NCI-H1694 treated with DMSO at 0.1 percent for 48 hours (cell line): ENCODE measurements around the gene RGS6.

Source experiments
- DNase-seq: peaks from one replicate; lab custom pipeline; 2025; lab: John Stamatoyannopoulos, UW

Gene RGS6

DNA sequence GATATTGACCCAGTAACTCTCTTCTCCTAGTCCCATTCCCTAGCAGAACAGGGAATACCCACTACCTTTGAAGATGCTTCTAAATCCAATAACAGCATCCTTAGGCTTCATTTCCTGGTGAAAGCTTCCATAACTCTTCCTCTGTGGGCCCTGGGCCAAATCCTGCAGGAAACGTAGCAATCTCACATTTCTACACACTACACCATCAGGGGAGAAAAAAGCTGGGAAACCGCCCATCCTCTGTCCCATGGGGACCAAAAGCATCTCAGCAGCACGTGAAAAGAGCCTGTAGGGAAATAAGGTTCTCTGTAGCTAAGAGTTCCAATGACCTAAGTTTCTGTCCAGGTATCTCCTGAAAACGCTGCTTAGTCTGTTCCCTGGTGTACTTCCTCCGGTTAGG lies 621.4 kb downstream of the RGS6 start:
- DNase-seq = no peak

DNA sequence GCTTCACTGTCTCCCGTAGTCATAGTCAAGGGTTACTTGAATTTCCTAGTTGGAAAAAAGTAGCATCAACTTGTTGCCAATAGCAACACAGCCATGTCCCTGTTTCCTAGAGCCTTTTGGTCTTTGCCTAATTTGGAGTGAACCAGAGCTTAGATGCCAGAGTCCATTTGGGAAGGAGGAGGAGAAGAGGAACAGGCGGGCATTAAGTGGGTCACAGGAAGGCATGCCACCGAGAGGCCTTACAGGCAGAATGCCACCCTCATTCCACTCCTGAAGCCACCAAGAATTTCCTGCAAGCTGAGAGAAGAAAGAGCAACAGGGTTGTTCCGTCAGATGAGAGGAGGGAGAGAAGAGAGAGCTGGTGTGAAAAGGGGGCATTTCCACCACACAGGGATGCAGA lies 622.2 kb downstream of the RGS6 start:
- DNase-seq = no peak

DNA sequence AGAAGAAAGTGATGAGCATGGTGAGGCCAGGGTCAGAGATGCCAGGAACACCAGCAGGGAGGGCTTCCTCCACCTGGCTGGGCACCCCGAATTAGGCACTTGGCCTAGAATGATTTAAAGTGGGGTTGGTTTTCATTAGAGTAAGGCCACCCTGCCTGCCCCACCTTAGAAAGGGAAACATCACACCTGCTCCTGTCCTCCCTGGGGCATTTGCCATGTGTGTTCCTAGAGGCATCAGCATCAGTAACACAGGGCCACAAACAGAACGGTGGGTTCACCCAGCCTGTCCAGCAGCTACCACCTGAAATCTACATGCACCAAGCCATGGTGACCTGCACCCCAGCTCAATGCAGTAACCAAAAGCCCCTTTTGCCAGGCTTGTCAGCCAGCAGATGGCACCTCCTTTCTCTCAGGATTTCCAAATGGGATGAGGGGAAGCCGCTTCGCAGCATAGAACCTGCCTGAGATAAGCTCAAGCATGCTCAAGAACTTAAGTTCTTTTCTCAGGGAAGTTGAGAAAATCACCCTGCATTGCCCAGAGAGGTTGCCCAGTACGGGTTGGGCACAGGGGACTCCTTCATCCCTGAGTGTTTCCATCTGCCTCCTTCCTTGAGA lies 622.9 kb downstream of the RGS6 start:
- DNase-seq = peak; percentile 33

DNA sequence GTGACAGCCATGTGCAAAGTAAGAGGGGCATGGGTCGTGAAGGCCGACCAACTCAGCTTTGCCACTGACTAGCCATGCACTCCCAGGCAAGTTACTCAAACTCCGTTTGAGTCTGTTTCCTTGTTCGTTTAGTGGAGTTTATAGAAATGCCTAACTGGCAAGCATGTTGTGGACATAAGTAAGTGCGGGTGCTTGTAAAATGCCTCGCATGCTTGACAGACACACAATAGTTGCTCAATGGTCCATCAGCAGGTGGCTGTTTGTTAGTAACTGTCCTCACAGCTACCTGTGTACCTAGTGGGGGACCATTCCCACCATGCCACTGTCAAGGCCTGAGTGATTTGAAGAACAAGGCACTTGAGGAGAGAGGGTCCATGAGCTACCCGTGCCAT lies 623.4 kb downstream of the RGS6 start:
- DNase-seq = no peak

DNA sequence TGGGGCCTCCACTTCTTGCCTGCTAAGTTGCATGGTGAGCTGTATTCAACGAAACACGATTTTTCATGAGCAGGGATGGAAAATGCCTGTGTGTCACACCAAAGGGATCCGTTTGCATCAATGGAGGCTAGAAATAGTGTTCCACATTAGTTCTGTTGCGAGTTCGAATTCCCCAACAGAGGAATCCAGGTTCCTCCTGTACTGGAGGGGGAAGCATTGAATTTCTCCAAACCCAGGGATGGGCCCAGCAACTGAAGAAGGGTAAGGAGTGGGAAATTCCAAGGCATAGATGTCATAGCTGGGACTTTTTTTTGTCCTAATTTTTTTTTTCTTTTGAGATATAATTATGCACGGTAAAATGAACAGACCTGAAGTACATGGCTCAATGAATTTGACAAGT lies 625.4 kb downstream of the RGS6 start:
- DNase-seq = no peak

DNA sequence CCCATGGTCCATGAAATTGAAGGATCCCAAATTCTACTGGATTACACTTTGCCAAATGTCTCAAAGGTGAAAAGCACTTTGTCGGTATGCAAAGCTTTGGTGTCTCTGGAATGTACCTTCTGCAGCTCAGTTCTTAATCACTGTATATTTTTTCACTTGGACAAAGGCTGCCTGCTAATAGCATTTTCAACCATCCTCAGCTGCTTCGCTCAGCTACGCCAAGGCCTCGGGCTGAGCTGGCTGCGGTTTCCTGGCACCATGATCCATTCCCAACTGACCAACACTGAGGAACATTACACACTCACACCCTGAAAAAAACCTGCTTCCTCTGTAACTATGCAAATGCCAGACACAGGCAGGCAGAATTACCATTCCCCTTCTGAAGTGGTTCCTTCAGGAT lies 626.5 kb downstream of the RGS6 start:
- DNase-seq = no peak

DNA sequence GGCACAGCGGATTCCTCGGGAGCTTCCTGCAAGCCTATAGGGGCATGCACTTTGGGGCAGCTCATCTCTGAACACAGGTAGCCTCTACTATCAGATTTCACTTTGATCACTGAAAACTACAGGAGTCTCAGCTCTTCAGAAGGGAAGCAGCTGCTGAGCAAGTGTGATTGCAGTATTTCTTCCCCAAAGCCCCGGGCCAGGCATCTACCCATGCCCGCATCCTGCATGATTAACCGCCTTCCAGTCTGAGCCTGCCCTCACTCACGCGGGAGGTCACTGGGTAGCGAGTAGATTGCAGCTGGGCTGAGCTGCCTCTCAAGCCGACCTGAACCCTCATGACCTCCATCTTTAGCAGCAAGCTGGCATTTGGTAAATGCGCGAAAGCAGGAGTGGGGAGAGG lies 627.0 kb downstream of the RGS6 start:
- DNase-seq = peak; percentile 29

DNA sequence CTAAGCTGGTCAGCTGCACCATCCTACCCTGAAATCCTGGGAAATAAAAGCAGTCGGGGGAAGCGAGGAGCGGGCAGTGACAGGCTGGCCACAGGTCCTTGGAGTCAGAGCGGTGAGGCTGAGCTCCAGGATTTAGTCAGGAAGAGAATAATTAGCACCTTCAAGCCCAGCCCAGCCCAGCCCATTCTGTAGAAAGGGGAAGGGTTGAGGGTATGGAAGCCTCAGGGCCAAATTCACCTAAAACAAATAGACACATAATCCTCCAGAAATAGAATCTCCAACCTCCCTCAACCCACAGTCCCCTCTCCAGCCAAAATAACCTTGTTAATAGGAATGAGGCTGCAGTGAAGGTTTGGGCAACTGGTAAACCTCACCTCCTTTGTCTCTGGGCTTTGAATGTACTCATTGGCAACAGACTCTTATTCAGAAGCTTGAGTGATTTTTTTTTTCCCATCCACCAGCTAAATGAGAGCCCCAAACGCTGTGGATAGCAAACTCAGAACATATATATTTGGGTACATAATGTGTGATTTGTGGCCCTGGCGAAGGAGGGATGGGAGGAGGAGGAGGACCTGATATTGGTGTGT lies 627.5 kb downstream of the RGS6 start:
- no peak for DNase-seq

DNA sequence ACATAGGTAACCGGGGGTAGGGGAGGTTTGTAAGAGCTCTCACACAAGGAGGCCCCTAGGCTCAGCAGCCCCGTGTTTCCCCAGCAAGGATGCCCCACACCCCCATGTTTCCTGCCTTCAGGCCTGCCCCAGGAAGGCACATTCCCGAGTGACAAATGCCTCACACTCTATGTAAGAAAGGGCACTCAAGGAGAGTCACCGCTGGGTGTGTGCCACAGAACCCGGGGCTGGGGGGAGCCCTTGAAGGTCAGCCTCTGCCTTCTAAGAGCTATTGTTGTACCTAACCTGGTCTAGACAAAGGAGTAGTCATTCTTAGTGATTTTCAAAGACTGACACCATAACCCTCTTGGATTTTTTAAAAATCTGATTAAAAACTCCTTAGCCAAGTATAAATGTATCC lies 628.1 kb downstream of the RGS6 start:
- no peak for DNase-seq

DNA sequence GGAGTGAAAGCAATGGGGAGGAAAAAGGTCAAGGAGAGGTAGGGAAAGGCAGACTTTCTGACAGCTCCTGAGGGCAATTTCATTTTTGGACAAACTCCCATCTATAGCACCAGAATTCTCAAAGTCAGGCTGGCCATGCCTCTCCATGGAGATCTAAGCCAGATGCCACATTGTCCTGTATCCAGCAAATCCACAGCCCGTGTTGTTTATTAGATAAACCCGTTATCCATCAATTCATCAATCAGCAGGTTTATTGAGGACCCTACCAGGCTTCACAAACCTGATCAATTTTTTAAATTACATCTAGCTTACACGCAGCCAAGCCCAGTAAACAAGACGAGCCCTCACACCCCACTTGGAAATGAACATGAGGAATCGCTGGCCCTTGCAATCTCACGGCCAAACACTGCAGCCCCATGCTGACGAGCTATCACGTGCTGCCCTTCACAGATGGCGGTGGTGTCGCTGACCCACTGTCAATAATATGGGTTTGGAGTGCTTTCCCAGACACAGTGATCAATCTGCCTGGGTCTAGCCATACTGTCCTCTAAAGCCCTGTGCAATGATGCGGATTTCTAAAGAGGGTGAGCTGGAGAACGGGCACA lies 628.8 kb downstream of the RGS6 start:
- no peak for DNase-seq

DNA sequence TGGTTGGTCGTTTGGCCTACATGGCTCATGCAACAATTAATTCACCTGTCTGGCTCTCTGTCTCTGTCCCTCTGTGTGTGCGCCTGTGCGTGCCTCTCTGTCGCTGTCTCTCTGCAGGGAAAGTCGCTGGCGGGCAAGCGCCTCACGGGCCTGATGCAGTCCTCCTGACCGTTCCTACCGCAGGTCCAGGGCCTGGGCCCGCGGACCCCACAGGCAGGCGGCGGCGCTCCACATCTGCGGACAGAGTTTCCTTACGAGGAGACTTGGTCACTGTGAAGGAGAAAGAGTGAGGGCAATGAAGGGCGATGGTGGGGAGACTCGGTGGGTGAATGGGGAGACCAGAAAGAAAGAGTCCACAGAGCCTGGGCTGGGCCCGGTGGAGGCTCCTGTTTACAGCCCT lies 630.1 kb downstream of the RGS6 start:
- no peak for DNase-seq

DNA sequence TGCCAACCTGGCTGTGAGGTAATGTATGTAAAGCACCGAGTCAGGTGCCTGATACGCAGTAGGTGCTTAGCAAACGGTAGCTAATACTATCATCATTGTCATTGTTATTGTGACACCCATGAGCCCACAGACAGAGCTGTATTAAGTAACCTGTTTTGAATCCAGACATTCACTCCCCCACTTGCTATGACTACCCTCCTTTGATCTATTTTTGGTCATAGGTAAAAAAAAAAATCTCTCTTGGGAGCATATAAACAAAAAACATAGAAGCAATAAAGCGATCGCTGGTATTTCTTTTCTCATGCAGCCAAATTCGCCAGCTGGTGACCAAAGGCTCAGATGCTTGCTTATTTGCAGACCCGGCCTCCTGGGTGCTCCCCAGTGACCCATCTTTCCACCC lies 631.4 kb downstream of the RGS6 start:
- DNase-seq = peak; percentile 37

DNA sequence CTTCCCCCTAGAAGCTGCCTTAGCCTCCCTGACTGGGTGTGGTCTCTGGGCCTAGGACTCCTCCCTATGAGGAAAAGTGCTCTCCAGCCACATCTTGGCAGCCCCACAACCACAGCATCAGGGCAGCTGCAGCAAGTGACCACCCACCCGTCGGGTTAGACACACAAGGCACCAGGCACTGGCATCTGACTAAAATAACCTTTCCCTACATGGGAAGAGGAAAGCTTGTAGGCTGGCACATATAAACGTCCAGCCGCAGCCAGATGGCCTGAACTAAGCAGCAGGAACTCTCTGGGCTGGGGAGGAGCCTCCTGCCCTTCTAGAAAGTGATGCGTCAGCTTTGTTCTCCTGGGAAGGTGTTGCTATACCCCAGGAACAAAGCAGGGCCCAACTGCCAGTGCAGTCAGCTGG lies 632.9 kb downstream of the RGS6 start:
- no peak for DNase-seq

DNA sequence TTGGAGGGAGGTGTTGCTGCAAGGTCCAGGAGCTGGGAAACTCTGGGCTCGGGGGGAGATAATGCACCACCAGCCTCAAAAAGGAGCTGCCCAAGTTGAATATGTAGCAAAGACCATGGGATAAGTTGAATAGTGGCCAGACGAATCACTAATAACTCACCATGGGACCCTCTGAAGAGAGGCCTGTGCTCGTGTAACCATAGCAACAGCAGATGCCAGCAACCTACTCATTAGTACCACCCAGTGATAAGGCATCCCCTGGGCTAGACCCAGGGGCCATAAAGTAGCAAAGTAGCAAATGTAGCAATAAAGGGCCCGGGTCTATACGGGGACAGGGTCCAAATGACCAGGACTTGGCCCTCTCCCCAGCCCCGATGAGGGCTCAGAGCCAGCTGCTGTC lies 633.7 kb downstream of the RGS6 start:
- no peak for DNase-seq

DNA sequence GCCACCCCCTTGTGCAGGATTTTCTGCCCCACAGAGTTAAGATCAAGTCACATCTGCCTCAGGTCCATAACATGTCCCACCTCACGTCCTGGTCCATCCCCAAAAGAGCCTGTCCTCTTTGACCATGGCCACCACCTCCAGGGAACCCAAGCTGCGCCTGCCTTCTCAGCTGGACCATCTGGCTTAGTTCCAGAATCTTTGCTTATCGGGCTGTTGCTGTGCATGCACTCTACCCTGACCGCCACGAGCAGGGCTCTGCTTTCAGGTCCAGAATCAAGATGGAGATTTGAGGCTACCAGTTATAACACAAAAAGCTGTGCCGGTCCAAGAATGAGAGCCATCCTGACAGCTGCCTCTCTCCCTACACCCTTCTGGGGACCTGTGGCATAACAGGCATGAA lies 635.0 kb downstream of the RGS6 start:
- peak; percentile 25 for DNase-seq

DNA sequence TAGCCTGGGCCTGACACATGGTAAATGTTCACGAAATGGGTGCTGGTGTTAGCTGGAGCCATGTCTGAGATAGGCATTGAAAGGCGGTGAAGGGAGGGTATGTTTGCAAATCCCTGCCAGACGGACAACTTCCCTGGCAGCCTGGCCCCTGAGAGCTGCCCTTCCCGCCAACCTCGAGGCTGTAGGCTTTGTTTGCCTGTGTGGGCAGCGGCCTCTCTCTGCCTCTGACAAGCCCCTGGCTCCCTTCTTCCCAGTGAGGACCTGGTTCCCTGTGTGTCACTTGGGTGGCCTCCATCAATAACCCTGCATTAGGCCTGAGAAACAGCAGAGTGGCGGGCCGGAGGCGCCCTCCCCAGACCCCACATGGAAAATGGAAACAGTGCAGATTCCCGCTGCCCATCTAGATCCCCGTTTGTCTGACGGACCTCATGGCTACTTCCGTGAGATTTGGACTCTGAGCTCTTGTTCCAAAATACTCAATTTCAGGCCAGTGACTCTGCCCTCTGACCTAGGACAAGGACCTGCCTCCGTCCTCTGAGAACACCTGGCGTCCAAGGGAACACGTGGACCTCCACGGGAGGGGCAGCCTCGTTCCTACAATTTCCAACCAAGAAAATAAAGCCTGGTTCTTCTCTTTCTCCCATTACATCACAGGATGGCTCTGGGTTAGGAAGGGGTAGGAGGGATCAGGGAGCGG lies 636.2 kb downstream of the RGS6 start:
- DNase-seq = no peak

DNA sequence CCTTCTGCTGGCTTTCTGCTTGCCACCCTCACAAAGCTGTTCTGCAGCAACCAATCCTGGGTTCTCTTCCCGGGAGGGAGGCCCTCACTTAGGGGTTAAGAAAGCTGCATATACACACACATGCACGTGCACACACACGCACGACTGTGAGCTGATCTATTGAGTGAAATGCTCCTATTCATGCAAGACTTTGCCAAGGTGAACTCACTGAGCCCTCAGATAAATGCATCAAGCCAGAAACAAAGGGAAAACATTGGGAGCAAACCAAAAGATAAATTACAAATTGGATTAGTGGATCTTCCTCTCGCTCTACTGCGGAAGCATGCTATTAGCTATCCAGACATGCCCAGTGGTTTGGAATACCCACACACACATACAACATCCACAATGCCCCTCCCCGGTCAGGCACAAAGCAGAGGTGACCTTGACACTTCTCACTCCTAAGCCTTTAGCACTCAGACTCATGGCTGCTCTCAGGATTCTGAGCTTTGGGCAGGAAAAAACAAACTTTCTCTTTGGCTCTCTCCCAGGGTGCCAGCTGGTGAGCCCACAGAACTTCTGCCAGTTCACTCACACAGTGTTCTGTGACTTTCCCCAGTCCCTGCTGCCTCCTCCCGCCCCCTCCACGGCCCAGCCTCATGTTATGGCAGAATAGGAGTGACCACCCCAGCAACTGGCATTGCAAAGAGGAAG lies 641.6 kb downstream of the RGS6 start:
- DNase-seq = peak; percentile 98

DNA sequence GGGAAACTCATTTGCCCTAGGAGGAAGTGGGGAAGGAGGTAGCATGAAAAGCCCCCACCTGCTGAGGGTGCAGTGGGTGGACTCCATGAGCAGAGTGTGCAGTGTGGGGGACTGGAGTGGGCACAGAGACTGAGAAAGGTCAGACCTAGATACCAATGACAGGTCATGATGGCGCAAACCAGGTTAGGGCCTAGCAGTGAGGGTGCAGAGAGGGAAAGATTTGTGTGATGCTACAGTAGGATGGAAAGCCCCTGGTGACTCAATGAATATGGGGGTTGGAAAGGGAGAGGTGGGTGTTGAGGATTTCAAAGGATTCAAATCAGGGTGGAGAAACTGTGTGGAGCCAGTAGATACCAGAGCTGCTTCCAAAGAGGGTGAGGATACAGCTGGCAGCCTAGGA lies 642.5 kb downstream of the RGS6 start:
- peak; percentile 26 for DNase-seq

DNA sequence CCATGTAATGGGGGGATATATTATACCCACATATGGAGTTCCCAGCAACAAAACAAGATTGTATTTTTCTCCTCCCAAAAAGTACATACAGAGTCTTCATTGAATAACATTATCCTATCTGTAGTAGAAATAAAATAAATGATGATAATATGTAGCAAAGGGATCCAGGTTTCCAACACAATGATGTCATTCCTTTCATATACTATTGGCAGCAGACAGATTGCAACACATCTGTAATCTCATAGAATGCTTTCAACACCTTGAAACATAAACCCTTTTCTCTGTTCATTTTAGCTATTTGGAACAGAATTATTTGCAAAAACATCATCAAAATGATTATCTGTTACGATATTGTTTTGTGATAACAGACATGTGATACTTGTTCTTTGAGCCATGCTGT lies 644.0 kb downstream of the RGS6 start:
- DNase-seq = peak; percentile 65

DNA sequence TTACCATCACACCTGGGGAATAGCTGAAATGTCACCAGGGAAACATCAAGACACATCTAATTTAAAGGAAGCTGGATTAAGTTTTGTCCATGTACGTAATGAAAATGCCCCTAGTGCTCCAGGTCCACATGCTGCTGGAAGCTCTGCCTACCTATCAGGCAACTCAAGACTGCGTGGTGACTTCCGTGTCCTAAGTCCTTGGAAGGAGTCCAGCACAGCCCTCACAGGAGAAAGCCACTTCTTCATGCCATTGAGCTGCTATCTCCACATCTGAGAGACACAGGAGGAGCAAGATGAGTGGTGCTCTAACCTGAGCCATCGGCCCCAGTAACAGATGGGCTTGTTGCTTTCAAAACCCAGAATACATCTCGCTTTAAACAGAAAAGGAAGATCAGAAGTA lies 645.3 kb downstream of the RGS6 start:
- DNase-seq = no peak

DNA sequence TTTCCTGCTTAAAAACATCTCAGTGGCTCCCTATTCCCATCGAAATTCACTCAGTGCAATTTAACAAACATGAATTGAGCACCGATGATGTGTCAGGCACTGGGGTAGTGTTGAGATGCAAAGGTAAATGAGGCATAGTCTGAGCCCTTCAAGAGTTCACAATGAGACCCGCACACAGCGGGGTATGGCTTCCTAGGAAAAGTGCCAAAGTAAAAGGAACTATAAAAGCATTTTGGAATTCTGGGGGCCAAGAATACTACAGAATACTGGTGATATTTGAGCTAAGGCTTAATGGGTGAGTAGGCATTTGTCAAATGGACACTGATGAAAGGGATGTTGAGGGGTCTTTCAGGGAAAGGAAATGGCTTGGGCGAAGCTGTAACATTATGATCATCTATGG lies 646.3 kb downstream of the RGS6 start:
- DNase-seq = no peak

DNA sequence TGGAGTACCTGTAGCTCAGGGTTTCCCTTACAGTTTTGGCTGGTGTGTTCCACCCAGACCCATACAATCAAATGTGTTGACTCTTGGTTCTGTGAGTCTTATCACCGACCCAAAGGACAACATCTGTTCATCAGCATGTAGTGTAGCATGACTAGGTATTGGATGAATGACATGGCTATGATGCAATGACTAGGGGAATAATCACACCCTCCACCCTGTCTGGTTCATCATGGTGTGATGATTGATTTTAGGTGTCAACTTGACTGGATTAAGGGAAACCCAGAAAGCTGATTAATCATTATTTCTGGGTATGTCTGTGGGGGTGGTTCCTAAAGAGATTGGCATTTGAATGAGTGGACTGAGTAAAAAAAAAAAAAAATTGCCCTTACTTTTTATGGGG lies 650.4 kb downstream of the RGS6 start:
- DNase-seq = no peak
